CD14-positive monocyte (primary cell): ENCODE measurements around the gene BLOC1S6. TPM values are rescaled to one million over a fixed set of nuclear protein-coding genes. Genes with fewer than 3 reads are reported as not detected.

ENCODE experiments used
- DNase-seq, 3 donors: peaks; one replicate each; pipeline ENCODE4 v3.0.0-alpha.2; 2011 to 2022
- H2AFZ ChIP-seq: 2 replicates; pipeline ENCODE4 v1.6.0; 2012; ENCODE audit warnings: mild to moderate bottlenecking, low read depth, low read length, inconsistent platforms; ENCODE audit not compliant: insufficient read depth, poor library complexity, severe bottlenecking
- H3K27ac ChIP-seq, 2 donors: 1 replicate in 1 of 2; 2 replicates in 1 of 2; pipeline ENCODE4 v1.5.1; 2012 to 2013; ENCODE audit warnings: low read length in 2 of 2, control low read depth in 1 of 2, inconsistent platforms in 1 of 2, low read depth in 1 of 2, mild to moderate bottlenecking in 1 of 2
- H3K27me3 ChIP-seq, 2 donors: one replicate each; pipeline versions ENCODE4 v1.6.0 to v1.6.1; 2011 to 2013; ENCODE audit warnings: low read length in 2 of 2; ENCODE audit not compliant: control insufficient read depth in 2 of 2, insufficient read depth in 2 of 2
- H3K36me3 ChIP-seq, 2 donors: replicated peaks in 1 of 2; 1 replicate in 1 of 2; 2 replicates in 1 of 2; pipeline versions ENCODE4 v1.5.1 to v1.6.1; 2012 to 2013; ENCODE audit warnings: low read length in 2 of 2, control low read depth in 1 of 2, inconsistent platforms in 1 of 2, mild to moderate bottlenecking in 1 of 2; ENCODE audit not compliant: insufficient read depth in 2 of 2, control insufficient read depth in 1 of 2
- H3K4me1 ChIP-seq, 2 donors: 1 replicate in 1 of 2; 2 replicates in 1 of 2; pipeline versions ENCODE4 v1.5.1 to v1.6.1; 2012 to 2013; ENCODE audit warnings: low read length in 2 of 2, control low read depth in 1 of 2, inconsistent platforms in 1 of 2, mild to moderate bottlenecking in 1 of 2, moderate library complexity in 1 of 2; ENCODE audit not compliant: insufficient read depth in 2 of 2, control insufficient read depth in 1 of 2
- H3K4me2 ChIP-seq: replicated peaks from 2 replicates; pipeline ENCODE3; 2012; ENCODE audit warnings: low read length, moderate library complexity, mild to moderate bottlenecking; ENCODE audit not compliant: poor library complexity, severe bottlenecking; ENCODE audit errors: extremely low read depth
- H3K4me3 ChIP-seq, 3 experiments: fragments of 200-600 bp in 1 of 3; sonication (generic) in 1 of 3; replicated peaks in 1 of 3; 1 replicate in 2 of 3; 2 replicates in 1 of 3; pipeline ENCODE4 v1.5.1; 2011 to 2013; ENCODE audit warnings: low read length in 3 of 3, mild to moderate bottlenecking in 3 of 3, control low read depth in 2 of 3, low read depth in 2 of 3, inconsistent platforms in 1 of 3, moderate library complexity in 1 of 3
- H3K79me2 ChIP-seq: 2 replicates; pipeline ENCODE4 v1.6.0; 2012; ENCODE audit warnings: mild to moderate bottlenecking, control low read depth, inconsistent platforms, low read length, moderate library complexity; ENCODE audit not compliant: insufficient read depth
- H3K9ac ChIP-seq: 2 replicates; pipeline ENCODE4 v1.6.0; 2017; ENCODE audit warnings: low read length, mild to moderate bottlenecking; ENCODE audit not compliant: insufficient read depth, poor library complexity, severe bottlenecking
- H3K9me3 ChIP-seq, 2 donors: replicated peaks in 1 of 2; 1 replicate in 1 of 2; 2 replicates in 1 of 2; pipeline versions ENCODE4 v1.5.1 to v1.6.1; 2012 to 2013; ENCODE audit warnings: low read length in 2 of 2, control low read depth in 1 of 2; ENCODE audit not compliant: control insufficient read depth in 1 of 2, insufficient read depth in 1 of 2
- H4K20me1 ChIP-seq: 2 replicates; pipeline ENCODE4 v1.6.0; 2012; ENCODE audit warnings: mild to moderate bottlenecking, low read length, control low read depth, moderate library complexity; ENCODE audit not compliant: insufficient read depth
- H3K27ac Mint-ChIP-seq, 7 donors: one replicate each; pipeline ENCODE4 v1.8.0; 2020; ENCODE audit warnings: mild to moderate bottlenecking in 7 of 7, mixed read lengths in 7 of 7, moderate library complexity in 6 of 7, inconsistent platforms in 2 of 7
- H3K27me3 Mint-ChIP-seq, 3 donors: one replicate each; pipeline ENCODE4 v1.8.0; 2021 to 2022; ENCODE audit warnings: low read depth in 3 of 3, mild to moderate bottlenecking in 3 of 3, mixed read lengths in 3 of 3, moderate library complexity in 3 of 3, inconsistent platforms in 1 of 3
- H3K36me3 Mint-ChIP-seq, 2 donors: one replicate each; pipeline ENCODE4 v1.8.0; 2020; ENCODE audit warnings: mixed read lengths in 2 of 2, inconsistent platforms in 1 of 2, mild to moderate bottlenecking in 1 of 2
- H3K4me1 Mint-ChIP-seq: one replicate; pipeline ENCODE4 v1.8.0; 2020; ENCODE audit warnings: mild to moderate bottlenecking, mixed read lengths
- H3K4me3 Mint-ChIP-seq, 2 donors: one replicate each; pipeline ENCODE4 v1.8.0; 2020; ENCODE audit warnings: mild to moderate bottlenecking in 2 of 2, mixed read lengths in 2 of 2, moderate library complexity in 1 of 2
- H3K9me3 Mint-ChIP-seq, 7 donors: one replicate each; pipeline ENCODE4 v1.8.0; 2020 to 2022; ENCODE audit warnings: mixed read lengths in 7 of 7, mild to moderate bottlenecking in 6 of 7, moderate library complexity in 6 of 7, inconsistent platforms in 2 of 7
- WGBS: methylation state at CpG from one replicate; pipeline ENCODE4 v1.1.5; 2013; ENCODE audit warnings: missing lambda C conversion rate; ENCODE audit not compliant: insufficient coverage; 5-methylcytosine and 5-hydroxymethylcytosine counted together
- intact Hi-C, 2 donors: fragments of 100-400 bp; cut with micrococcal nuclease; formaldehyde crosslinking; loops; one replicate each; pipeline versions ENCODE4 v1.15.0 to v1.15.1; 2023
- polyA plus RNA-seq, 3 donors: library from polyadenylated mRNA; depleted of rRNA in 1 of 3; unstranded in 2 of 3; stranded (reverse) in 1 of 3; fragments of 300-500 nt in 2 of 3; fragments of >200 nt in 1 of 3; fragmentation: Illumina TruSeq in 2 of 3; gene quantifications; 1 replicate in 2 of 3; 2 replicates in 1 of 3; pipeline ENCODE4 v1.2.3, GENCODE V29; 2012 to 2021
- TF ChIP-seq, protein P1 (sequence below): fragments of 200-600 bp; IDR thresholded peaks from one replicate; pipeline ENCODE4 v1.8.0; 2022; ENCODE audit warnings: antibody characterized with exemption, mild to moderate bottlenecking

The BLOC1S6 gene
- polyA plus RNA-seq, 3 donors = 16.8 to 54.9 (median 47.9) TPM

DNA sequence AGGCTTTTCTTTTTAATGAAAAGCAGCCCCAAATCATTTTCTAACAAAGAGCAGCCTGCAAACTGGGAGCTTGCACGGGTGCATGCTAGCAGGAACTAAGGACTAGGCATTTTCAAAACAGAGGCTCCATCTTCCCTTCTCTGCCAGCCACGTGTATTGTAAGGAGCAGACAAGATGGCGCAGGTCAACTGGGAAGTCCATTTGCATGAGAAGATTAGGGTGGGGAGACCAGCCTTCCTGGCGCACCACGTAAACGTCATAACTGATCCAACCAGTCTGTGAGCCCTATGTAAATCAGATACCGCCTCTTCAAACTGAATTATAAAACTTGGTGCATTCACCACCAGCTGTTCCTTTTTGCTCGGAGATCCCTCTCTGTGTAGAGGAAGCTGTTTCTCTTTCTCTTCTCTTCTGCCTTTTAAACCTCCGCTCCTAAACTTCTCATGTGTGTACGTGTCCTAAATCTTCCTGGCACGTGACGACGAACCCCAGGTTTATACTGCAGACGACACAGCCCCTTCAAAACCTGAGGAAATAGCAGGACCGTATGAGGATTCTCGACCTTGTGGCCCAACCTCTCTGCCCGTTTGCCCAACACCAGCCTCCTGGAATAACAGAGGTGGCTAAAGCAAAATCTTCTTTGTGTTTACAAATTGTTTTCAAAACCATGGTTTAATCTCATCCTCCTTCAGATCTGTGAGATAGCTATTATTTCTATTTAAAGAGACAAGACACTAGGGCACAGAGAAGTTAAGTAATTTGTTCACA, 38.2 kb upstream of the BLOC1S6 start:
- TF ChIP-seq, protein P1, sequence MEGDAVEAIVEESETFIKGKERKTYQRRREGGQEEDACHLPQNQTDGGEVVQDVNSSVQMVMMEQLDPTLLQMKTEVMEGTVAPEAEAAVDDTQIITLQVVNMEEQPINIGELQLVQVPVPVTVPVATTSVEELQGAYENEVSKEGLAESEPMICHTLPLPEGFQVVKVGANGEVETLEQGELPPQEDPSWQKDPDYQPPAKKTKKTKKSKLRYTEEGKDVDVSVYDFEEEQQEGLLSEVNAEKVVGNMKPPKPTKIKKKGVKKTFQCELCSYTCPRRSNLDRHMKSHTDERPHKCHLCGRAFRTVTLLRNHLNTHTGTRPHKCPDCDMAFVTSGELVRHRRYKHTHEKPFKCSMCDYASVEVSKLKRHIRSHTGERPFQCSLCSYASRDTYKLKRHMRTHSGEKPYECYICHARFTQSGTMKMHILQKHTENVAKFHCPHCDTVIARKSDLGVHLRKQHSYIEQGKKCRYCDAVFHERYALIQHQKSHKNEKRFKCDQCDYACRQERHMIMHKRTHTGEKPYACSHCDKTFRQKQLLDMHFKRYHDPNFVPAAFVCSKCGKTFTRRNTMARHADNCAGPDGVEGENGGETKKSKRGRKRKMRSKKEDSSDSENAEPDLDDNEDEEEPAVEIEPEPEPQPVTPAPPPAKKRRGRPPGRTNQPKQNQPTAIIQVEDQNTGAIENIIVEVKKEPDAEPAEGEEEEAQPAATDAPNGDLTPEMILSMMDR = no peak

DNA sequence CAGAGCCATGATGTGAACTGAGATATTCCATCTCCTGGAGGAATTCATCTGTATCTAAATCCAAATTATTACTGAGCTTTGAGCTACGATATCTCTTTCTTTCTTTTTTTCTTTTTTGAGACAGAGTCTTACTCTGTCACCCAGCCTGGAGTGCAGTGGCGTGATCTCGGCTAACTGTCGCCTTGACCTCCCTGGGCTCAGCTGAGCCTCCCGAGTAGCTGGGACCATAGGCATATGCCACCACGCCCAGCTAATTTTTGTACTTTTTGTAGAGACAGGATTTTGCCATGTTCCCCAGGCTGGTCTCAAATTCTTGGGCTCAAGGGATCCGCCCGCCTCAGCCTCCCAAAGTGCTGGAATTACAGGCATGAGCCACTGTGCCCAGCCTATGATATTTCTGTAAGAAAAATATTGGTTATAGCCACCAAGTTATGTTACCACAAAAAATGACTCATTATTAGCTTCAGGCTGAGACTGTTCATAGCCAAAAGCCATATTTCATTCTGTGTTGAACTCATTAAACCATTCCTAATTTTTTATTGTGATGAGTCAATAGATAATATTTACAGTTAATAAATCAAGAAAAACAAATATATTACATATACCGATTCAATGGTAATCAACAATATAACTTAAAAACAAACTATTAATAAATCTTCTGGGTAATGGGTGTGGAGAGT, 37.5 kb upstream of the BLOC1S6 start:
- intact Hi-C loops = no loop called here
- H3K9me3 ChIP-seq = no peaks in the 10 kb centered on the region
- no peak overlapping the region for H3K9ac ChIP-seq
- no peak overlapping the region for H3K27ac ChIP-seq
- peaks cover 0 to 3% (median 0%) of the 10 kb centered on the region in 7 donors for H3K9me3 Mint-ChIP-seq
- no peak for DNase-seq
- H3K79me2 ChIP-seq = no peaks in the 10 kb centered on the region
- H3K27ac Mint-ChIP-seq = no peak overlapping the region
- TF ChIP-seq, protein P1 = no peak
- H3K4me3 Mint-ChIP-seq = no peak overlapping the region
- H4K20me1 ChIP-seq = no peaks in the 10 kb centered on the region
- H3K4me2 ChIP-seq = no peak overlapping the region
- 97% methylated on average over 6 of the region's 9 CpGs for WGBS
- H3K4me1 Mint-ChIP-seq = no peaks in the 10 kb centered on the region
- no peaks in the 10 kb centered on the region for H3K36me3 Mint-ChIP-seq
- no peak overlapping the region for H2AFZ ChIP-seq
- H3K4me3 ChIP-seq = no peak overlapping the region
- no peaks in the 10 kb centered on the region for H3K4me1 ChIP-seq
- H3K36me3 ChIP-seq = no peaks in the 10 kb centered on the region
- peaks cover 14 to 20% (median 14%) of the 10 kb centered on the region in 3 donors for H3K27me3 Mint-ChIP-seq
- peaks cover 0 to 6% of the 10 kb centered on the region in 2 donors for H3K27me3 ChIP-seq

More for the DNA sequence above, 38.2 kb upstream of the BLOC1S6 start:
- Histone ChIP-seq H3K27me3 (peaks cover 0 to 4% of the 10 kb centered on the region in 2 donors), H3K79me2 (no peaks in the 10 kb centered on the region), H3K4me3 (no peak overlapping the region), H2AFZ (no peak overlapping the region), H4K20me1 (no peaks in the 10 kb centered on the region), H3K4me1 (no peaks in the 10 kb centered on the region), H3K4me2 (no peak overlapping the region), H3K27ac (no peak overlapping the region), H3K9ac (no peak overlapping the region), H3K9me3 (no peaks in the 10 kb centered on the region), H3K36me3 (no peaks in the 10 kb centered on the region)
- no peak overlapping the region for H3K4me3 Mint-ChIP-seq
- no peaks in the 10 kb centered on the region for H3K36me3 Mint-ChIP-seq
- H3K27ac Mint-ChIP-seq = no peak overlapping the region
- WGBS = 94% methylated on average over 6 of the region's 17 CpGs
- no peaks in the 10 kb centered on the region for H3K4me1 Mint-ChIP-seq
- intact Hi-C loops = no loop called here
- DNase-seq = no peak
- H3K9me3 Mint-ChIP-seq = peaks cover 0 to 3% (median 0%) of the 10 kb centered on the region in 7 donors
- H3K27me3 Mint-ChIP-seq = peaks cover 7 to 19% (median 14%) of the 10 kb centered on the region in 3 donors
